ENCODE results near the gene CPNE2.

Gene CPNE2

DNA sequence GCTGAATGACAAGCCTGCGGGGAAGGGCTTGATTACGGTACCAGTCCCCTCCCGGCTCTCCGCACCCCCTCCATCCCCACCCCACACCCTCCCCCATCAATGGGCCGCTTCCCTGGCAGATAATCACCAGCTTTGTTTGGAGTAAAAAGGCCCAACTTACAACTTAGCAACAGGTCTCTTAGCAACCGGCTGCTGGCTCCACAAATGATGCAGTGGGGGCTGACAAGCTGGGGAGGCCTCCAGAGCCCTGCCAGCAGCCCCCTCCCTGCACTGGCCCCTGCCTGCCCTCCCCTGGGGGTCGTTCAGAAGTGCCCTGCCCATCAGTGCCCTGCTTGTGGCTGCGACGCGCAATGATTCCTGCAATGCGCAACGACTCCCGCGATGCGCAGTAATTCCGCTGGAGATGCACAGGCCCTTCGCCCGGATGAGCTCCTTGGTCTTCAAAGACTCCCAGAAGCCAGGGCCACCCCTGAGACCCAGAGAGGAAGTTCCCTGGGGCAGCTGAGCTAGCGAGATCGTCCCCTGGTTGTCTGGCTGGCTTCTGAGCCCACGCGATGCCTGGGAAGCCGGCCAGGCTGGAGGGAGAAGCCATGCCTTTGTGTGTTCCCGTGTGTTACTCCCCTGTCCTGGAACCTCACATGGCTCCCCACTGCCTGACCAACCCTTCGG lies 23.3 kb downstream of the CPNE2 start:
- Mint-ChIP-seq H3K4me3 (no peak overlapping the region), H3K4me1 (ENCODE audit: low read depth) (peaks cover 9% of the 10 kb centered on the region), H3K27ac (no peak overlapping the region), H3K36me3 (ENCODE audit: low read depth) (no peaks in the 10 kb centered on the region), H3K9me3 (no peaks in the 10 kb centered on the region), H3K27me3 (no peaks in the 10 kb centered on the region)
- no peak for DNase-seq

DNA sequence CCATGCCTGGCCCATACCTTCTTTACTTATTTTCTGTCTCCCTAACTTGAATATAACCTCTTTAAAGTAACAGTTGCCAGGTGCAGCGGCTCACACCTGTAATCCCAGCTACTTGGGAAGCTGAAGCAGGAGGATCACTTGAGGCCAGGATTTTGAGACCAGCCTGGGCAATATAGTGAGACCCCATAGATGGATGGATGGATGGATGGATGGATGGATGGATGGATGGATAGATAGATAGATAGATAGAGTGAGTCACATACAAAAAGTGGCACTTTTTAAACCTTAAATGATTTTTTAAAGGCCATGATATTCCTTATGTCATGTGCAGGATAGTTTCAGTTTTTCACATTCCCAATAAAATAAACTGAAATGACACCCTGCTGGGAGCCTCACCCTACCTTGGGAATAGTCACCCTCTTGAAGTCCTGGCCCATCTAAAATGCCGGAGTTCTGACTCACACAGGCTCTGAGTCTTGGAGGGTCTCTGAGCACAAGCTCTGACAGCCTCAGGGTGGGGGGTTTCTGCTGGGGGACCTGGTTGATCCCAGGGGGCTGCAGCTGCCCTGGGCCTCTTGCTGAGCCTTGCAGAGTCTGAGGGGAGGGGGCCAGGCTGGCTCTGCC lies 26.2 kb downstream of the CPNE2 start:
- no peak overlapping the region for H3K4me3 Mint-ChIP-seq
- DNase-seq: no peak
- H3K9me3 Mint-ChIP-seq: no peaks in the 10 kb centered on the region
- peaks cover 8% of the 10 kb centered on the region for H3K4me1 Mint-ChIP-seq (ENCODE audit: low read depth)
- H3K36me3 Mint-ChIP-seq (ENCODE audit: low read depth): no peaks in the 10 kb centered on the region
- no peaks in the 10 kb centered on the region for H3K27me3 Mint-ChIP-seq
- no peak overlapping the region for H3K27ac Mint-ChIP-seq

DNA sequence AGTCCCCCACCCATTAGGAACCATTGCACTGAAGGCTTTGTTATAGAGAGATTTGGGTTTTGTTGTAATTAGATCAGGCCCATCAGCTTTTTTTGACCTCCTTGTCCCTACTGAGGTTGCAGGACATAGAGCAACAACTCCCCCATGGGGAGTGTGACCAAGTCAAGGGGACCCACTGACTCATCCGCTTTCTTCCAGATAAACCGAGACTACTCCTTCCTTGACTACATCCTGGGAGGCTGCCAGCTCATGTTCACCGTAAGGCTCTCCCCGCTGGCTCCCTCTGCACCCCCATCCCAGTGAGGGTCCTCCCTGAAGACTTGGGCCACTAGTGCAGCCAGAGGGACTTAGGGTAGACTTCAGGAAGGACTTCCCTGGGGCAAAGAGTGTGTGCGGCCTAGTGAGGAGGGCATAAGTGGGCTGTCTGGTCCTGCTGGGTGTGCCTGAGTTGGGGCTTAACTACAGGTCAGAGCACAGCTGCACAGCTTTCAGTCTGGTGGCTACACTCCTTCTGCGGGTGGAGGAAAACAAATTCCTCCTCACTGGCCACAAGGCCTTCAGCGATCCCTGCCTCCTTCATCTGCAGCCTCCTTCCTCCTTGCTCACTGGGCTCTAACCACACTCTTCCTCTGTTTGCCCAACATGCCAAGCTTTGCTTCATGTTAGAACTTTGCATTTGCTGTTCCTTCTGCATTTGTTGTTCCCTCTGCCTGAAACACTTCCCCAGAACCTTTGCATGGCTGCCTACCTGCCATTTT lies 31.0 kb downstream of the CPNE2 start:
- Mint-ChIP-seq H3K27me3 (no peaks in the 10 kb centered on the region), H3K9me3 (no peaks in the 10 kb centered on the region), H3K27ac (peak overlapping the region; percentile 45), H3K4me3 (no peak overlapping the region), H3K4me1 (ENCODE audit: low read depth) (peaks cover 50% of the 10 kb centered on the region), H3K36me3 (ENCODE audit: low read depth) (no peaks in the 10 kb centered on the region)
- no peak for DNase-seq

DNA sequence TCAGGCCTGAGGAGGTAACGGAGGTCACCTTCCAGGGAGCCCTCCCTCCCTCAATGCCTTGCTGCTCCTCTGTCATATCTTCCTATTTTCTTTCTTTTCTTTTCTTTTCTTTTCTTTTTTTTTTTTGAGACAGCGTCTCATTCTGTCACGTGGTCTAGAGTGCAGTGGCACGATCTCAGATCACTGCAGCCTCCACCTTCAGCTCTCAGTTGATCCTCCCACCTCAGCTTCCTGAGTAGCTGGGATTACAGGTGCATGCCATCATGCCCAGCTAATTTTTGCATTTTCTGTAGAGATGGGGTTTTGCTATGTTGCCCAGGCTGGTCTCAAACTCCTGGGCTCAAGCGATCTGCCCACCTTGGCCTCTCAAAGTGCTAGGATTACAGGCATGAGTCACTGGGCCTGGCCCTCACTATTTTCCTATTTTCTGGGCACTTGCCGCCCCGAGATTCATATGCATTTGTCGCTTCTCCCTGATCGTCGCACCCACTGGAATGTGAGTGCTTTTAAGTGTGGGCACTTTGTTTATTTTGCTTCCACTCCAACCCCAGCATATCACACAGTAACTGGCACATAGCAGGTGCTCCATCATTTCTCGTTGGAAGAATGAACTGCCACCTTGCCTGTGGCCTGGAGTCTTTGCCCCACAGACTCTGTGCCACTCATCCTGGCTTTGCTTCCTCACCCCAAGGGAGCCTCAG lies 31.7 kb downstream of the CPNE2 start:
- Mint-ChIP-seq H3K4me3 (no peak overlapping the region), H3K9me3 (no peaks in the 10 kb centered on the region)

DNA sequence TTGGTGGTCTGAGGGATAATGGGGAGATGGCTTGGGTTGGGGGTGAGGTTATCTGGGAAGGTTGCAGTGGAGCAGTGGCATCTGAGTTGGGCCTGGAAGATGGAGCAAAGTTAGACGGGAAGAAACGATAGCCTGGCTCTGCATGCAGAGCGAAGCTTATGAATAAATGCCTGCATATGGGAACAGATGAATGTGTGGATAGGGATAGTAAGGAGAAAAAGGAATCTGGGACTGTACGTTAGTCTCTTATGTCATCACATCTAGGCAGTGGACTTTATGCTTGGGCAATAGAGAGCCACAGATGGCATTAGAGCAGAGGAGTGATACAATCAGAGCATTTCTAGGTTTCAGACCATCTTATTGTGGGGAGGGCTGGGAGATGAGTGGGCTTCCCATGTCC lies 33.0 kb downstream of the CPNE2 start:
- Mint-ChIP-seq H3K9me3 (no peaks in the 10 kb centered on the region), H3K4me1 (ENCODE audit: low read depth) (peaks cover 68% of the 10 kb centered on the region), H3K27me3 (no peaks in the 10 kb centered on the region), H3K27ac (peak overlapping the region; percentile 26), H3K36me3 (ENCODE audit: low read depth) (no peaks in the 10 kb centered on the region), H3K4me3 (no peak overlapping the region)
- DNase-seq: no peak

More for the DNA sequence above, 31.7 kb downstream of the CPNE2 start:
- H3K27me3 Mint-ChIP-seq: no peaks in the 10 kb centered on the region
- H3K4me1 Mint-ChIP-seq (ENCODE audit: low read depth): peaks cover 57% of the 10 kb centered on the region
- DNase-seq: no peak
- peak overlapping the region; percentile 45 for H3K27ac Mint-ChIP-seq
- no peaks in the 10 kb centered on the region for H3K36me3 Mint-ChIP-seq (ENCODE audit: low read depth)

DNA sequence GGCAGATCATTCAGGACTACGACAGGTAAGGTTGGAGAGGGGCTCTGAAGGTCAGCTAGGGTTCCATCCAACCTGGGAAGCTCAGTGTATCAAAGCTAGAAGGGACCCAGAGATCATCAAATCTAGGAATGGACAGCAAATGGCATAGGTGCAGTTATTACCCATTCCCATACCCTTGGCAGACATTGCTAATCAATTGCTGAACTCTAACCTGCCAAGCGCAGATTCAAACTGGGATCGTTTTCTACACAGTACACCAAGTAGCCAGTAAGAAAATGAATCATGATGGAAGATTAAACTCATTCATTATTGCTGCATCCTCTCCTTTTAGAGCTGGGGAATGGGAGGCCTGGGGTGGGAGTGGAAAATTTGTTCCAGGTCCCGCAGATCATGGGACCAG lies 33.6 kb downstream of the CPNE2 start:
- Mint-ChIP-seq H3K4me1 (ENCODE audit: low read depth) (peaks cover 74% of the 10 kb centered on the region), H3K4me3 (no peak overlapping the region), H3K9me3 (no peaks in the 10 kb centered on the region), H3K36me3 (ENCODE audit: low read depth) (no peaks in the 10 kb centered on the region), H3K27me3 (no peaks in the 10 kb centered on the region), H3K27ac (no peak overlapping the region)
- DNase-seq: no peak

DNA sequence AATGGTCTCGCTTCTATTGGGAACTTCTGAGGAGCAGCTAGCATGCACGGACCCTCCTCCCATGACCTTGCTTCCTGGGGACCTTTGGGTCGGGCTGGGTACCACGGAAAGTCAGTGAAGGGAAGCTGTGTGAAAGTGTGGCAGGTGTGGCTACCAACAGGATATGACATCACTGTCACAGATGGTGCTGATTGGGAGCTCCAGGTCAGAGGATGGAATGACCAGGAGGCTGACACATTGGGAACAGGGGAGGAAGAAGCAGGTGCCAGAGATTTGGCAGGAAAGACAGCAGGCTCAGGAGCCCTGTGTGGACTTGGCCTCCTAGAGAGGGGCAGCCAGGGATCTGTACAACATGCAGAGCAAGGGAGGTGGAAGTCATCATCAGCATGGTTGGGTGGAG lies 34.0 kb downstream of the CPNE2 start:
- Mint-ChIP-seq H3K27me3 (no peaks in the 10 kb centered on the region), H3K36me3 (ENCODE audit: low read depth) (no peaks in the 10 kb centered on the region), H3K4me1 (ENCODE audit: low read depth) (peaks cover 78% of the 10 kb centered on the region), H3K27ac (no peak overlapping the region), H3K4me3 (no peak overlapping the region), H3K9me3 (no peaks in the 10 kb centered on the region)
- no peak for DNase-seq

DNA sequence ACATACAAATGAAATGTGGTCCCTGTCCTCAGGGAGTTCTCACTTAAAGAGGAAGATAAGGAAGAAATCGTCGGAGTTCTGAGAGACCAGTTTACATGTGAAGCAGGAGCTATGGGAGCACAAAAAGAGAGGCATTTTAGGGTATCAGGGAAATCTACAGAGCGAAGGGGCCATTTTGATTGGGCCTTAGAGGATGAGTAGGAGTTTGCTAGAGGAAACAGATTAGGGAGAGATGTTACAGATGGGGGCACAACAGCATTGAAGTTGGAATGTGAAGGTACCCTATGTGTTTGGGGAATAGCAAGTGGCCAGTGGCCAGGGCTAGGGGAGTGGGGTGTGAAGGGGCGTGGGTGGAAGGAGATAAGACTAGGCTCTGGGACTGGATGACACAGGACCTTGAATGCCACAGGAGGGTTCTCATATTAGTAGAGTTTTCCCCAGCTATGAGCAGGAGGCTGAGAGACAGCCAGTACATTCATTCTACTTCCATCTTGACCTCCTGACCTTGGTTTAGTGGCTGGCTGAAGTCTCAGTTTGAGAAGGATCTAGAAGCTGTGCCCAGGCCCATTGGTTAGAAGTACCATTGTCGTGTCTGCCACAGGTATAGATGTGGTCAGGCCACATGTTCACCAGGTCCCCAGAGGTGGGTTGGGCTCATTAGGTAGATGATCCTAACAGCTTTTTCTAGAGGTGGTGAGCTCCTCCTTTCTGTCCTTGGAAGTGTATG lies 34.8 kb downstream of the CPNE2 start:
- Mint-ChIP-seq H3K27ac (peak overlapping the region; percentile 28), H3K9me3 (no peaks in the 10 kb centered on the region), H3K4me1 (ENCODE audit: low read depth) (peaks cover 86% of the 10 kb centered on the region), H3K4me3 (no peak overlapping the region), H3K36me3 (ENCODE audit: low read depth) (no peaks in the 10 kb centered on the region), H3K27me3 (no peaks in the 10 kb centered on the region)
- DNase-seq: peak; percentile 34

DNA sequence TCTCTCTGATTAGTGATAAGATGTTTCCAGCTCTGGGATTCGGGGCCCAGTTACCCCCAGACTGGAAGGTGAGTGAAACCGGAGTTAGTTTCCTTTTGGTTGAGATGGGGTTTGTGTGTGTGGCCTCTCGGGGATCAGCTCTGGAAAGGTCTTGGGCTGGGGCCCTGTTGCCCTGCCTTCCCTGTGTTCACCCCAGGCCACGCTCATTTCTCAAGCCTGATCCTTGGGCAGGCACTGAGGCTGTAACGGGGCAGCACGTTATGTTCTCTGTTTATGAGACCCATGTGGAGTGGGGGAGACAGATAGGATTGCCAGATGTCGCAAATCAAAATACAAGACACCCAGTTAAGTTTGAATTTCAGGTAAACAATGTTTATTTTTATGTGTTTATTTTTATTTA lies 35.5 kb downstream of the CPNE2 start:
- no peak overlapping the region for H3K4me3 Mint-ChIP-seq
- no peaks in the 10 kb centered on the region for H3K9me3 Mint-ChIP-seq
- H3K27me3 Mint-ChIP-seq: no peaks in the 10 kb centered on the region
- no peak for DNase-seq
- H3K36me3 Mint-ChIP-seq (ENCODE audit: low read depth): no peaks in the 10 kb centered on the region
- H3K4me1 Mint-ChIP-seq (ENCODE audit: low read depth): peaks cover 92% of the 10 kb centered on the region
- H3K27ac Mint-ChIP-seq: peak overlapping the region; percentile 28

DNA sequence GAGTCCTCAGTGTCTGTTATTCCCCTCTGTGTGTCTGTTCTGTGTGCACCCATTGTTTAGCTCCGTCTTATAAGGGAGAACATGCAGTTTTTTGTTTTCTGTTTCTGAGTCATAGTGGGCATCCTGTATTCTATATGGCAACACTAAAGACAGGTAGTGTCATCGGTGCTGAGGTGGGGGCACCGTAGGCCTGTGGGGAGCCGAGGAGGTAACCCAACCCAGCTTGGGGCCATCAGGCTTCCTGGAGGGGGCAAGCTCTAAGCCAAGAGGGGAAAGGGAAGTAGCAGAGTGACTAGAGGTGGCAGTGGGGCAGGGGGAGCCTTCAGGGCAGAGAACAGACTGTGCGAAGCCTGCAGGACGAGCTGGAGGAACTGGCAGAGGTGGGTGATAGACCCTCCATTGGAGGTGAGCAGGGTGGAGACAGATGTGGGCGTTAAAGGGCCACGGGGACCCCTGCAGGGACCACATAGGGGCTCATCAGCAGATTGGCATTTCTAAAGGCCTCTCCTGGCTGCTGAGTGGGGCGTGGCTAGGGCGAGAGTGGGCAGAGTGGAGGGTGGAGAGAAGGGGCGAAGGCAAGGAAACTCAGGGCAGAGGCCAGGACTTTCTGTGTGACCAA lies 36.5 kb downstream of the CPNE2 start:
- peak; percentile 57 for DNase-seq
- Mint-ChIP-seq H3K36me3 (ENCODE audit: low read depth) (no peaks in the 10 kb centered on the region), H3K4me1 (ENCODE audit: low read depth) (peaks cover 90% of the 10 kb centered on the region), H3K9me3 (no peaks in the 10 kb centered on the region), H3K27ac (peak overlapping the region; percentile 94), H3K27me3 (no peaks in the 10 kb centered on the region), H3K4me3 (peak overlapping the region; percentile 39)

DNA sequence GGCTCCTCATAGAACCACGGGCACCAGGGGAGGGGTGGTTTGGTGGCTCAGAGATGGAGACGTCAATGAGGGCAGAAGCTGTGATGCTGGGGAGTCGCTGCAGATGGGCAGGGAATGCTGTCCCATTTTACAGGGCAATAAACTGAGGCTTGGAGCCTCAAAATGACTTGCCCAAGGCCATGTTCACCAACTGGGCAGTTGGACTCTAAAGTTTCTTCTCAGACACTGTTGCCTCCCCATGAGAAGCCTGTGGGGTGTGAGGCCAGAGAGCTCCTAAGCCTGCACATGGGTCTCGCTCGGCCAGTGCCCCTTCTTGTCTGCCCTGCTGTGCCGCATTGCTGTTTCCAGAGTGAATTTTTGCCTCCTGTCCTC lies 38.6 kb downstream of the CPNE2 start:
- Mint-ChIP-seq H3K4me1 (ENCODE audit: low read depth) (peaks cover 90% of the 10 kb centered on the region), H3K4me3 (no peak overlapping the region), H3K27me3 (no peaks in the 10 kb centered on the region), H3K27ac (peak overlapping the region; percentile 82), H3K9me3 (no peaks in the 10 kb centered on the region), H3K36me3 (ENCODE audit: low read depth) (no peaks in the 10 kb centered on the region)
- no peak for DNase-seq

DNA sequence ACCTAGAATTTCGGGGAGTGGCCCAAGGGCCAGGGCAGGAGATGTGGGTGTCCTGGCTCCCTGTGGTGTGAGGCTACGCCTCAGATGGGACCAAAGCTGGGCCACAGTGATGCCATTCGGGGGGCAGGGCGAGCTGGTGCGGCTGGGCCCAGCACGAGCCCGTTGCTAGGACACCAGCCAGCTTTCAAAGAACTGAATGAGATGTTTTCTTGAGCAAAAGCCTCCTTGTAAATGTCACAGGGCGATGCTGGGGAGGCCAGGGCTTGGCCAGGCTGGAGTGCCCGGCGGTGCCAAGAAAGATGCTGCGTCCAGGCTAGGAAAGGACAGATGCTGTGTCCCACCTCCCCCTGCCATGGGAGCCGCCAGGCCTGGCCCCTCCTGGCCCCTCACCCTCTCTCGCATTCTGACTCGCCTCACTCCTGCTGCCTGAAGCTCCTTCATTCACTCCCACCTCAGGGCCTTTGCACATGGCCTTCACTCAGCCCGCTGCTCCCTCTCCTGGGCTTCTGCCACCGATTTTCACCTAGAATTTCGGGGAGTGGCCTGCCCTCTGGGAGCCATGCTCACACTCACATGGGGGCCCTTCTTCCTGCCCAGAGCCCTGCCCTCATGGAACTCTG lies 39.1 kb downstream of the CPNE2 start:
- H3K36me3 Mint-ChIP-seq (ENCODE audit: low read depth): no peaks in the 10 kb centered on the region

DNA sequence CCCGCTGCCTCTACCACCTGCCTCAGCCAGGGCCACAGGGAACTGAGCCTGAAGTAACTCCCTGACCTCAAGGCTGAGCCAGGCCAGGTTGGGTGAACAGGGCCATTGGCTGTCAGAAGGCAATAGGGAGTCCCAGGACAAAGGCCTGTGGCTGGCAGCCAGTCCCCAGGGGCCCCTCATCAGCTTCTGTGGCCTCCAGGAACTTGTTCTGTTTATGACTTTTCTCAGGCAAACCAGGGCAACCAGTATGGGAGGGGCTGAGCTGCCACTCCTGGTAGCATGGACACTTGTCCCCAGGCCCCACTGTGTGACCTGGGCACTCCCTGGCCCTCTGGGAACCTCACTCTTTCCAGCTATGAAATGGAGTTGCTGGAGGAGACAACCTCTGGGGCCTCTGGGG lies 40.1 kb downstream of the CPNE2 start:
- H3K27me3 Mint-ChIP-seq: no peaks in the 10 kb centered on the region
- peaks cover 79% of the 10 kb centered on the region for H3K4me1 Mint-ChIP-seq (ENCODE audit: low read depth)
- DNase-seq: no peak
- no peaks in the 10 kb centered on the region for H3K9me3 Mint-ChIP-seq
- no peak overlapping the region for H3K4me3 Mint-ChIP-seq
- no peaks in the 10 kb centered on the region for H3K36me3 Mint-ChIP-seq (ENCODE audit: low read depth)
- H3K27ac Mint-ChIP-seq: peak overlapping the region; percentile 85

More for the DNA sequence above, 39.1 kb downstream of the CPNE2 start:
- Mint-ChIP-seq H3K4me3 (no peak overlapping the region), H3K9me3 (no peaks in the 10 kb centered on the region), H3K27ac (peak overlapping the region; percentile 82), H3K4me1 (ENCODE audit: low read depth) (peaks cover 89% of the 10 kb centered on the region), H3K27me3 (no peaks in the 10 kb centered on the region)
- DNase-seq: peak; percentile 35

Measured in activated T-cell treated with anti-CD3 and anti-CD28 coated beads, Interleukin-2, amount 50 U/mL, for 24 hours (primary cell).